Measurements from ENCODE around the gene TP53I11.

The TP53I11 gene

GRCh38 chr11:44955015-44955738 lies 4.5 kb upstream of the TP53I11 start:
- peak; percentile 97 for DNase-seq (ENCODE audit: low spot score)

- DNase-seq (ENCODE audit: low spot score): no peak
Observed at GRCh38 chr11:44954051-44954906, 3.6 kb upstream of the TP53I11 start.

- no peak for DNase-seq (ENCODE audit: low spot score)
Observed at GRCh38 chr11:44952500-44953260, 2.0 kb upstream of the TP53I11 start.

- no peak for DNase-seq (ENCODE audit: low spot score)
Observed at GRCh38 chr11:44952082-44952481, 1.4 kb upstream of the TP53I11 start.

GRCh38 chr11:44950031-44950624 lies 555 bp downstream of the TP53I11 start:
- peak; percentile 60 for DNase-seq (ENCODE audit: low spot score)

GRCh38 chr11:44949160-44950030 lies 1.3 kb downstream of the TP53I11 start:
- DNase-seq (ENCODE audit: low spot score): peak; percentile 82

GRCh38 chr11:44948155-44948554 lies 2.5 kb downstream of the TP53I11 start:
- DNase-seq (ENCODE audit: low spot score): no peak

- DNase-seq (ENCODE audit: low spot score): no peak
Observed at GRCh38 chr11:44947114-44947513, 3.6 kb downstream of the TP53I11 start.

GRCh38 chr11:44946263-44946662 lies 4.4 kb downstream of the TP53I11 start:
- DNase-seq (ENCODE audit: low spot score): no peak

- no peak for DNase-seq (ENCODE audit: low spot score)
Observed at GRCh38 chr11:44945666-44946065, 5.0 kb downstream of the TP53I11 start.

GRCh38 chr11:44944853-44945235 lies 5.8 kb downstream of the TP53I11 start:
- no peak for DNase-seq (ENCODE audit: low spot score)

GRCh38 chr11:44944181-44944852 lies 6.4 kb downstream of the TP53I11 start:
- no peak for DNase-seq (ENCODE audit: low spot score)

- DNase-seq (ENCODE audit: low spot score): no peak
Observed at GRCh38 chr11:44943696-44944095, 7.0 kb downstream of the TP53I11 start.

- DNase-seq (ENCODE audit: low spot score): no peak
Observed at GRCh38 chr11:44943118-44943517, 7.6 kb downstream of the TP53I11 start.

- DNase-seq (ENCODE audit: low spot score): no peak
Observed at GRCh38 chr11:44942029-44942955, 8.4 kb downstream of the TP53I11 start.

GRCh38 chr11:44941259-44942021 lies 9.2 kb downstream of the TP53I11 start:
- DNase-seq (ENCODE audit: low spot score): no peak

- no peak for DNase-seq (ENCODE audit: low spot score)
Observed at GRCh38 chr11:44940835-44941234, 9.8 kb downstream of the TP53I11 start.

- no peak for DNase-seq (ENCODE audit: low spot score)
Observed at GRCh38 chr11:44940404-44940803, 10.3 kb downstream of the TP53I11 start.
